ENCODE measurements around the gene INPP5B.

The INPP5B gene

DNA sequence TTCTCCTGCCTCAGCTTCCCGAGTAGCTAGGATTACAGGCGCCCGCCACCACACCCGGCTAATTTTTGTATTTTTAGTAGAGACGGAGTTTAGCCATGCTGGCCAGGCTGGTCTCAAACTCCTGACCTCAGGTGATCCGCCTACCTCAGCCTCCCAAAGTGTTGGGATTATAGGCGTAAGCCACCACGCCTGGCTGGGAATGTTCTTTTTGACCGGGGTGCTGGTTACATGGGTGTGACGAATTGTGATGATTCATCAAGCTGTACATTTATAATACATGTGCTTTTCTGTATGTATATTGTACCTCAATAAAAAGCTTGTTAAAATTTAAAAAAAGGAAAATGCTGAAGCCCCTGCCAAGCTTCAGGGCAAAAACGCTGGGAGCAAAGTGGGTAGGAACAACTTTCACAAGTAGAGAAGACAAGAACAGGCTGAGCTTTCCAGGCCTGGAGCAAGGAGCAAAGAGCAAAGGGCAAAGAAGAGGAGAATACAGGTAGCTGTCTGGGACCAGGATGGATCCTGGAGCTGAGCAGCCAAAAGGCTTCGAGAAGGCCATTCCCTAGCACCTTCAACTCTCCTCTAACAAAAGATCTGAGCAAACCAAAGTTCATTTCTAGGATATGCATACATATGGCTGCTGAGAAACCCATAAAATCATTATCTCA, 118.3 kb downstream of the INPP5B start:
- no peak for DNase-seq

DNA sequence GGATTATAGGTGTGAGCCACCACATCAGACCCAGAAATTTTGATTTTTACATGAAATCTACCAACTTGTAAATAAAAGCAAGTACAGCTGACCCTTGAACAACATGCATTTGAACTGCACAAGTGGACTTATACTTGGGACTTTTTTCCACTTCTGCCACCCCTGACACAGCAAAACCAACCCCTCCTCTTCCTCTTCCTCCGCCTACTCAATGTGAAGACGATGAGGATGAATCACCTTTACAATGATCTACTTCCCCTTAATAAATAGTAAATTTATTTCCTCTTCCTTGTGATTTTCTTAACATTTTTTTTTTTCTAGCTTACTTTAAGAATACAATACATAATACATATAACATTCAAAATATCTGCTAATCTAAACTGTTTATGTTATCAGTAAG, 121.3 kb downstream of the INPP5B start:
- no peak for DNase-seq

DNA sequence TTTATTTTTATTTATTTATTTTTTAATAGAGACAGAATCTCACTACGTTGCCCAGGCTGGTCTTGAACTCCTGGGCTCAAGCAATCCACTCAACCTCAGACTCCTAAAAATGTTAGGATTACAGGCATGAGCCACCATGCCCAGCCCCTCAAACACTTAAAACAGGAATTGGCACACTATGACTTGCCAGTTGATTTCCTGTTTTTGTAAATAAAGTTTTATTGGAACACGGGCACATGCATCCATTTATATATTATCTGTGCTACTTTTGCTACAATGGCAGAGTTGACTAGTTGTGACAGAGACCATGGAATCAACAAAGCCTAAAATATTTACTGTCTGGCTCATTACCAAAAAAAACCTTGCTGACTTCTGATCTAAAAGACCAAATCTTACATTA, 122.9 kb downstream of the INPP5B start:
- no peak for DNase-seq

DNA sequence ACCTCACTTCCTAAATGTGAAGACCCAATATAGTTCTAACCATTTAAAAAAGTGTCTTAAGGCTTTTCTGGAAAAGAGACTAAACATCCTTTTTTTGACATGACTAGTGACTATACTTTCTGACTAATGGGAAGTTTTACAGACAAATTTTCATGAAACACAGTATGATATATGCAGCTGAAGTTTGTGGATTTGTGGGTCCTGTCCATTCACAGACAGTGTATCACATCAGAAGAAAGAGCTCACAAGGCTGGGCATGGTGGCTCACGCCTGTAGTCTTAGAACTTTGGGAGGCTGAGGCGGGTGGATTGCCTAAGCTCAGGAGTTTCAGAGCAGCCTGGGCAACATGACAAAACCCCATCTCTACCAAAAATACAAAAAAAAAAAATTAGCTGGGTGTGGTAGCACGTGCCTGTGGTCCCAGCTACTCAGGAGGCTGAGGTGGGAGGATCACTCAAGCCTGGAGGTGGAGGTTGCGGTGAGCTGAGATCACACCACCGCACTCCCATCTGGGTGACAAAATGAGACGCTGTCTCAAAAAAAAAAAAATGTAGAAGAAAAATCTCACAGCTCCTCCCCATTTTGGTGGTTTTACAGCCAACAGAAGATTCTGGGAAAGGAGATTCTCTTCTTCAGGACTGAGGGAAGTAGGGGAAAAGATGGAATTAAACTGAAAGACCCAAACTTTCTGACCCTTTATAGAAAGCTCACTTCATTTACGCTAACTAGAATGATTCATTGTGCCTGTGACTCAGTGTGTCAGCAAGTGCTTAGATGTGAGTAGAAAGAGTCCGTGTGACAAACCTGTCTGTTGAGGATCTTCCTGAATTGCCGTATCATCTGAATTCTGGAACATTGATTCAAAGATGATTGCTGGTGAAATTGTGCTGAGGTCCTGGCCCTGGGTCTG, 123.7 kb downstream of the INPP5B start:
- no peak for DNase-seq

DNA sequence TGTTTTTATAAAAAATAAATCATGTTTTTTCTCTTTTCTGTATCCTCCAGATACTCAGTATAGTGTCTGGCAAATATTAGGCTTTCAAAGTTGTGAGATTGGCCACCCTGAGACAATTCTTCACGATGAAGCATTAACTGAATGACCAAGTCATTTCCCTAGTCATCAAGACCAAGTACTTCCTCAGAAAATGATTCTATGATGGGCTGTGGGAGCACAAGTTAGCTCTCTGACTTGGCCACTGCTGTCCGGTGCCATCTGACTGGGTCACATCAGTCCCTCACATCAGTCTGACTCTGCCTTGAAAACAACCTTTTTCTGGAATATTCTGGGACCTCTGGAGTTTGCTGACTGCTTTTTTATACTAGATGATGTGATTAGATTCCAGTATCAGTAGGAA, 125.4 kb downstream of the INPP5B start:
- DNase-seq = no peak

DNA sequence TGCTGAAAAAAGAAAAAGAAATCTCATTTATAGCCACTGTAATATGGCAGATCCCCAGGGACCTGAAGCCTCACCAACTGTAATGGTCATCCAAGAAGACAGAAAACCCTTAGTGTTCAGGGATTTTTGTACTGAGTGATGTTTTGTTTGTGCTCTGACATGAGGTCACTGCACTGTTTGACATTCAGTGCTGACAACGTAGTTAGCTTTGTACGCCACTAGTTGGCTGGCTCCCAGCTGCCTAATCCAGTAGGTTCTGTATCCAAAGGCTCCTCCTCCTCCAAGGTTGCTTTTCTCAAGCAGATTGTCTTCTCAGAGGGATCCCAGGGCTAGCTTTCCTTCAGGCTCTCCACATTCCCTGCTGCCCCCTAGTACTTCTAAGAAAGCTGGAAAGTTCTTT, 129.4 kb downstream of the INPP5B start:
- DNase-seq = no peak

DNA sequence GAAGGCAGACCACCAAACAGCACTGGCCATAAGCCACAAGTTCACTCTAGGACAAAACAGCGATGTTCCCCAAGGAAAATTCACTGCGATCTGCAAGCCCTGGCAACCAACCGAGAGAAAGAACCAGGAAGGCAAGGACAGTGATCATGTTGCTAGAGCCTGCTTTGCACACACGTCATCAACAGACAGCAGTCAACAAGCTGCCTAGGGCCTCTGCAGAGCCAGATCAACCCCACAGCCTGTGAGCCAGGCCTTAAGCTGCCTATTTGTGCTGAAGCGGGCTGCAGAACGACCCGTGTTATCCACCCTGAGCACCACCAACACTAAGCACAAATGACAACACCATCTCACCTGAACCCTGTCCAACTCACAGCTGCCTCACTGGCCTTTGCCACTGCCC, 132.6 kb downstream of the INPP5B start:
- DNase-seq = no peak

DNA sequence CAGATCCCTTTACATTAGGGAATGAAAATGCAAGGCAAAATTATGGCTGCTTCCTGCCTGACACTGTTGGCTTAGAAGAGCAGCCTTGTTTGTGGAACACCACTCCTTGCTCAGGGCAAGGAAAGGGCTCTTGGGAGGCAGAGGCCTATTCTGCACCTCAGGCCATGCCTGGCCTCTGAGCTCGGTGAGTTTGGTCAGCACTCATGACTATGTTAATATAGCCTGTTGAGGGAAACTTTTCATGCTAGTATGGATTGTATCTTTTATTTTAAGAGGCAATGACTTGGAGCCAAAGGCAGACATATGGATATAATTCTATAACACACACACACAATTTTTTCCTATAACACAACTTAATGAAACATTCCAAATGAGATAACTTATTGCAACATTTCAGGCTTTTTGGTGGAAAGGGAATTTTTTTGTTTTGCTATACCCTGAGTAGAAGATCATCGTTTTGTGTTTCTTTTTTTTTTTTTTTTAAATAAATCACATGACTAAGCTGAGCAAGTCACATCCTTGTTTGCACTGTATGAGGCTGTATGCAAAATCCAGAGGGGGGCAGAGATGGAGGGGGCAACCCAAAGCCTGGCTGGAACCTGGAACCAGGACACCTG, 133.2 kb downstream of the INPP5B start:
- DNase-seq = no peak

DNA sequence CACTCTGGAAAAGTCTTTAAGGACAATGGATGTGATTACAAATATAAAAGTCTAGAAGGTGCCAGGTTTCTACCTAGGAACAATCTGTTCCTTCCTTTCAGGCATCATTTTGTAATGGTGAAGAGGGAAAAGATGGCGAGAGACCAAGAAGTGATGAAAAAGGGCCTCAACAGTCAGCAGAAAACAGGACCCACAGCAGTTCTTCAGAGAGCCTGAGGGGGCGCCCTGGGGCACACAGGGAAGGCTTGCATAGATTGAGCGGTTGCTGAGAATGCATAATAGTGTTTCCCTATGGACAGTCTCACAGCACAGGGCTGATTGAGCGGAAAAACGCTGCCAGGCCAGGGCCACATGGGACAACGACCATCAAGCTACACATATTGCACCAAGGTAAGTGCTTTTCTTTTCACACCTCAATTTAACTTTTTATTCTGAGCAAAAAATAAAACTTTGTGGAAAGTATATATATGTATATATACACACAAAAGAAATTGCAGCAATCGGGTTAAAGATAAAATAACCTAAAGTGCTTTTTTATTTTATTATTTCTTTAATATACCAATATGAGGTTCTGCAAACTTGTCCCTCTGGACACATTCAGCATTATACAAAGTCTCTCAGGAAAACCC, 135.7 kb downstream of the INPP5B start:
- DNase-seq = peak in 3 of 4 experiments; percentile 17 to 28 (median 28)

All from activated CD4-positive, CD25-positive, alpha-beta regulatory T cell (primary cell).